Heart left ventricle (tissue), 16 donors: ENCODE measurements around the gene ZMIZ1. TPM values are rescaled to one million over a fixed set of nuclear protein-coding genes. Genes with fewer than 3 reads are reported as not detected.
A peak's percentile ranks its signal among the peaks of the same experiment; 100 is the strongest.

Experiments
- ATAC-seq, 4 donors: fragments of 200-7000 bp; cut with Tn5 transposase; one replicate each; pipeline ENCODE4 v1.9.1; 2020 to 2022; ENCODE audit warnings: moderate library complexity in 4 of 4, mild to moderate bottlenecking in 3 of 4, moderate number of reproducible peaks in 1 of 4
- DNase-seq, 5 donors: peaks; one replicate each; pipeline ENCODE4 v3.0.0-alpha.2; 2020
- H3K27ac ChIP-seq, 12 donors: fragments of 200-600 bp; sonication (generic) in 4 of 12; one replicate each; pipeline versions ENCODE4 v1.5.0 to v1.8.0; 2016 to 2022; ENCODE audit warnings: mild to moderate bottlenecking in 2 of 12
- H3K27me3 ChIP-seq, 9 donors: fragments of 200-600 bp; sonication (generic) in 2 of 9; one replicate each; pipeline versions ENCODE4 v1.5.1 to v1.8.0; 2016 to 2022; ENCODE audit warnings: mild to moderate bottlenecking in 3 of 9
- H3K36me3 ChIP-seq, 9 donors: fragments of 200-600 bp; sonication (generic) in 2 of 9; one replicate each; pipeline versions ENCODE4 v1.5.0 to v1.8.0; 2018 to 2022; ENCODE audit warnings: mild to moderate bottlenecking in 2 of 9
- H3K4me1 ChIP-seq, 12 donors: fragments of 200-600 bp; sonication (generic) in 4 of 12; one replicate each; pipeline versions ENCODE4 v1.5.0 to v1.8.0; 2016 to 2022; ENCODE audit warnings: mild to moderate bottlenecking in 3 of 12
- H3K4me3 ChIP-seq, 12 donors: fragments of 200-600 bp; sonication (generic) in 4 of 12; one replicate each; pipeline versions ENCODE4 v1.5.0 to v1.8.0; 2017 to 2022; ENCODE audit warnings: mild to moderate bottlenecking in 9 of 12, moderate library complexity in 4 of 12
- H3K9me3 ChIP-seq, 12 donors: fragments of 200-600 bp; sonication (generic) in 4 of 12; one replicate each; pipeline versions ENCODE4 v1.5.0 to v1.8.0; 2016 to 2022; ENCODE audit warnings: mild to moderate bottlenecking in 1 of 12
- POLR2A ChIP-seq, 2 donors: fragments of 450-650 bp; IDR thresholded peaks; one replicate each; pipeline ENCODE4 v1.6.1; 2017; ENCODE audit warnings: antibody characterized with exemption in 2 of 2, mild to moderate bottlenecking in 2 of 2, moderate library complexity in 2 of 2
- WGBS, 4 donors: extraction: QIAGEN DNeasy Blood & Tissue Kit in 2 of 4; methylation state at CpG; one replicate each; pipeline versions ENCODE4 v1.1.5 to v1.1.7; 2013 to 2018; 5-methylcytosine and 5-hydroxymethylcytosine counted together
- intact Hi-C, 10 donors: fragments of 100-400 bp; cut with DNase I; formaldehyde crosslinking; loops; one replicate each; pipeline versions ENCODE4 v1.11.1 to v1.14.2; 2022
- polyA plus RNA-seq, 2 donors: library from polyadenylated mRNA; stranded (reverse); fragments of 200-250 nt; gene quantifications; one replicate each; pipeline ENCODE4 v1.2.3, GENCODE V29; 2013
- total RNA-seq, 9 donors: library from RNA; depleted of rRNA in 2 of 9; stranded (reverse); fragments of >200 nt in 2 of 9; fragmentation: NEBNext Ultra II Directional in 3 of 9; extraction: Animal tissue kit (Norgen Biotek cat#: 25700) in 3 of 9; gene quantifications; one replicate each; pipeline versions ENCODE4 v1.1.0 to v1.2.4, GENCODE V29; 2016 to 2023
- TF ChIP-seq, protein P1 (sequence below), 12 donors: fragments of 200-600 bp; sonication (generic) in 4 of 12; IDR thresholded peaks; one replicate each; pipeline versions ENCODE4 v1.5.0 to v1.8.0; 2018 to 2022; ENCODE audit warnings: antibody characterized with exemption in 12 of 12, mild to moderate bottlenecking in 5 of 12
- donor health status: ischemic (EF 13 %, LVEDD 7.1; RV severe dilation, severe dysfunction).
- donor health status: healthy with polysubstance abuse.
- donor health status: DM: no; HTN: yes; CAD: no.
- donor health status: DM: no; HTN: no; CAD: no.
- donor health status: ischemic (EF 25% LVEDD 6.9; RV normal size, moderate dysfunction).
- donor health status: ischemic (EF 25% LVEDD 5.7; RV mildly dilated, moderate dysfunction).
- donor health status: healthy.
- donor health status: DM: yes; HTN: yes; CAD: no.
- donor health status: ischemic (EF 35%, LVEDD 5.7; RV mildly dilated, moderate dysfunction).
- donor health status: nonischemic (EF 11% LVEDD 7.7; RV severe dilation, severe dysfunction).
- donor health status: DM: yes; HTN: yes; CAD: no.
- donor health status: PGD.
- donor health status: ischemic (EF 29% LVEDD 5.4; RV normal size, mild dysfunction).
- donor health status: nonischemic (EF 23%, LVEDD 6.1; RV moderate dilation, normal function).

ZMIZ1 gene
- total and polyA plus RNA-seq, 11 donors = 19.7 to 75.4 (median 49.2) TPM

DNA sequence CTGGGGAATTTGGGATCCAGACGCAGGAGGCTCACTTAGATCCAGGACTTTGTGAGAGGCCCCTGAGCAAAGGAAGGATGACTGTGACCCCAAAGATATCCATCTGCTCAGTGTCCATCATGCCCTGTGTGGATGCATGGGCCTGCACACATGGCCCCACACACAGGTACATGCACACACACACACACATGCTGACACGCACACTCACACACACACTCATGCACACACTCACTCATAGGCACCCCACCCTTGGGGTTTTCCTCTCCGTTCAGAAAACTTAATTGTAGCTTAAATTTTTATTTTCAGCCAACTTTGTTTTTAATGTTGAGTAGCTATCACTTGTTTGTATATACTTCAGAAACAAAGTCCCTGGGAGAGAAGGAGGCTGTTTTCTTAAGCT lies 184.9 kb downstream of the ZMIZ1 start:
- no peak overlapping the region for H3K27ac ChIP-seq

GRCh38 chr10:79254333-79255006 lies 185.7 kb downstream of the ZMIZ1 start:
- intact Hi-C loops = no loop called here
- H3K36me3 ChIP-seq = peaks cover 0 to 27% (median 16%) of the 10 kb centered on the region in 9 donors
- 79 to 88% (median 84%) methylated on average over 12 to 18 of the region's 18 CpGs for WGBS, 4 donors
- H3K27ac ChIP-seq = peak overlapping the region in 1 of 12 donors; percentile 30
- H3K9me3 ChIP-seq = no peaks in the 10 kb centered on the region
- no peak for TF ChIP-seq POLR2A (IDR thresholded peaks at IDR 0.05)
- TF ChIP-seq, protein P1, sequence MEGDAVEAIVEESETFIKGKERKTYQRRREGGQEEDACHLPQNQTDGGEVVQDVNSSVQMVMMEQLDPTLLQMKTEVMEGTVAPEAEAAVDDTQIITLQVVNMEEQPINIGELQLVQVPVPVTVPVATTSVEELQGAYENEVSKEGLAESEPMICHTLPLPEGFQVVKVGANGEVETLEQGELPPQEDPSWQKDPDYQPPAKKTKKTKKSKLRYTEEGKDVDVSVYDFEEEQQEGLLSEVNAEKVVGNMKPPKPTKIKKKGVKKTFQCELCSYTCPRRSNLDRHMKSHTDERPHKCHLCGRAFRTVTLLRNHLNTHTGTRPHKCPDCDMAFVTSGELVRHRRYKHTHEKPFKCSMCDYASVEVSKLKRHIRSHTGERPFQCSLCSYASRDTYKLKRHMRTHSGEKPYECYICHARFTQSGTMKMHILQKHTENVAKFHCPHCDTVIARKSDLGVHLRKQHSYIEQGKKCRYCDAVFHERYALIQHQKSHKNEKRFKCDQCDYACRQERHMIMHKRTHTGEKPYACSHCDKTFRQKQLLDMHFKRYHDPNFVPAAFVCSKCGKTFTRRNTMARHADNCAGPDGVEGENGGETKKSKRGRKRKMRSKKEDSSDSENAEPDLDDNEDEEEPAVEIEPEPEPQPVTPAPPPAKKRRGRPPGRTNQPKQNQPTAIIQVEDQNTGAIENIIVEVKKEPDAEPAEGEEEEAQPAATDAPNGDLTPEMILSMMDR (IDR thresholded peaks at IDR 0.05) = no peak
- H3K27me3 ChIP-seq = no peaks in the 10 kb centered on the region
- ATAC-seq = no peak
- H3K4me1 ChIP-seq = peaks cover 0 to 78% (median 44%) of the 10 kb centered on the region in 12 donors
- H3K4me3 ChIP-seq = no peak overlapping the region
- no peak for DNase-seq

More for the DNA sequence above, 184.9 kb downstream of the ZMIZ1 start:
- no peak for ATAC-seq
- TF ChIP-seq POLR2A (IDR thresholded peaks at IDR 0.05) = no peak
- TF ChIP-seq, protein P1 (IDR thresholded peaks at IDR 0.05) = no peak
- intact Hi-C loops = no loop called here
- Histone ChIP-seq H3K4me1 (peaks cover 0 to 78% (median 48%) of the 10 kb centered on the region in 12 donors), H3K9me3 (no peaks in the 10 kb centered on the region), H3K4me3 (no peak overlapping the region), H3K36me3 (peaks cover 0 to 25% (median 16%) of the 10 kb centered on the region in 9 donors), H3K27me3 (no peaks in the 10 kb centered on the region)
- 76 to 83% (median 79%) methylated on average over 3 of the region's 3 CpGs for WGBS, 4 donors
- DNase-seq = no peak

DNA sequence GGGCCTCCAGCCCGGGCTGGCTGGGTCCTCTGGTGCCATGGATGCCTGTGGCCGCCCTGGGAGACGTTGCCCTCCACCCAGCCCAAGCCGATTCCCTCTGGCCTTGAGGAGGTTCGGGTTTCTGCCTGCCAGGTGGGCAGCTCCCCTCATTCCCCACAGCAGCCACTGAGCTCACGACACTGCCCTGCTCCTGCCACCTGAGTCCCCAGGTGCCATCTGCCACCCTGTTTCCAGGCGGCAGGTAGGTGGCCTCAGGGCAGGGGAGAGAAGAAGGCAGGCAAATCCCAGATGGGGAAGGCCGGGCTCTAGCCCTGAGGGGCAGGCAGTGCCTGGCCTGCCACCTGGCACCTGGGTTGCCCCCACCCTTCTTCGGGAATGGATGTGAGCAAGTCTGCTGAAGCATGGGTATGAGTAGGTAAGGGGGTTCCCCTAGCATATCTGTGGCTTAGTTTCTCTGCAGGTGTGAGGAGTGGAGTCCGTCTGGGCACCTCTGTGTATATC lies 186.3 kb downstream of the ZMIZ1 start:
- DNase-seq (no peak), ATAC-seq (no peak)
- Histone ChIP-seq H3K9me3 (no peaks in the 10 kb centered on the region), H3K4me3 (no peak overlapping the region), H3K27ac (no peak overlapping the region), H3K27me3 (no peaks in the 10 kb centered on the region), H3K36me3 (peaks cover 0 to 27% (median 16%) of the 10 kb centered on the region in 9 donors), H3K4me1 (peaks cover 0 to 78% (median 43%) of the 10 kb centered on the region in 12 donors)
- WGBS, 4 donors = 87 to 93% (median 91%) methylated on average over 3 to 10 of the region's 10 CpGs
- TF ChIP-seq, protein P1 (IDR thresholded peaks at IDR 0.05) = no peak
- no peak for TF ChIP-seq POLR2A (IDR thresholded peaks at IDR 0.05)
- intact Hi-C loops = no loop called here

DNA sequence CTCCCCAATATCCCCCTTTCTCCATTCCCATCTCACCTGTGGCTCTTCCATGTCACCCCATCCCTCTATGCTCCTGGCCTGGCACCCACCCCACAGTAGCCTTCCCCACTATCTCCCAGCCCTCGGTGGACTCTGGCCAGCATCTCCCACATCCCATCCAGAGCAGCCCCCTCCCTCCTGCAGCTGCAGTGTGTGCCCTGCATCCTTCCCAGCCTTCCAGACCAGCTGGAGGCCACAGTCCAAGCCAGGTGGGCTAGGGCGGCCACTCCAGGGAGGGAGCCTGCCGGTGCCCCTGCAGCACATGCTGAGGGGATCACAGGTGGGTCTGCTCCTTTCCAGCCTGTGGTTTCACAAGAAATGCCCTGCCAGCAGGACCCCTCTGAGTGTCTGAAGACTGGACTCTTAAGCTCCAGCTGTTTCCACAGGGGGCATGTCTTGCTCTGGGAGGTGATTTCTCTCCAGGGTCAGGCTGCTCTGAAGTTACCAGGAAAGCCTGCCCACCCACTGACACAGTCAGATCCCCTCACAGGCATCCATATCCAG lies 187.6 kb downstream of the ZMIZ1 start:
- 68 to 76% (median 73%) methylated on average over 3 of the region's 3 CpGs for WGBS, 4 donors
- H3K27ac ChIP-seq = no peak overlapping the region
- H3K4me1 ChIP-seq = peaks cover 0 to 78% (median 45%) of the 10 kb centered on the region in 12 donors
- H3K27me3 ChIP-seq = no peaks in the 10 kb centered on the region
- no peaks in the 10 kb centered on the region for H3K9me3 ChIP-seq
- TF ChIP-seq, protein P1 (IDR thresholded peaks at IDR 0.05) = no peak
- TF ChIP-seq POLR2A (IDR thresholded peaks at IDR 0.05) = no peak
- intact Hi-C loops = no loop called here
- H3K4me3 ChIP-seq = no peak overlapping the region
- peaks cover 0 to 28% (median 20%) of the 10 kb centered on the region in 9 donors for H3K36me3 ChIP-seq
- no peak for DNase-seq
- ATAC-seq = no peak
